ENCODE results near the gene CD164L2. TPM values are rescaled to one million over a fixed set of nuclear protein-coding genes. Genes with fewer than 3 reads are reported as not detected.
"Not testable (repeated sequence)": the region's sequence is repeated elsewhere in the genome, so short reads cannot be mapped to it uniquely, and the experiment has no call there.

CD164L2 gene
- total and polyA plus RNA-seq, 4 donors = 0.15 to 2.8 (median 0.29) TPM; not detected in 1

DNA sequence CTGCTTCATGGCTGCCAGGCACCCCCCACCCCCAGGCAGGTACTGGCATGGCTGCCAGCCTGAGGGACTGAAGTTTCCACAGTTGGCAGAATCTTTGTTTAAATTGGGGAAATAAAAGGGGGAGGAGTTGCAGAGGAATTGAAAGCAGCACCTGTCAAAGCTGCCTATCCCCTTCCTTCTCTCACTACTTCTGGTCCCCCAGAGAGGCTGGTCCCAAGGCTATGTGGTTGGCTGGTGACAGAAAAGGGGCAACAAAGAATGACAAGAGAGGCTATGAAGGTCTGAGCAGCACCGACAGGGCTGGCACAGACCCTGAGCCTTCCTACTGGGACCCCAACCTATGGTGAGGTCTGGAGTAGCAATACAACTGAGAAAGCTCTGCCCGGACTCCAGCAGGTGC, 23.7 kb upstream of the CD164L2 start:
- not testable (repeated sequence) for H3K9me3 ChIP-seq (ENCODE audit: control insufficient read depth, insufficient read depth, low read length); H3K4me3 ChIP-seq (ENCODE audit: low read depth, low read length); H3K27me3 ChIP-seq (ENCODE audit: control insufficient read depth, insufficient read depth, low read length); DNase-seq (ENCODE audit: low read depth in 4 of 6, low spot score in 6 of 6)
- Histone ChIP-seq H3K27ac (ENCODE audit: low read depth, low read length) (peak overlapping the region; percentile 90), H3K4me1 (ENCODE audit: control insufficient read depth, insufficient read depth, low read length) (peaks cover 55% of the 10 kb centered on the region), H3K36me3 (ENCODE audit: control insufficient read depth, insufficient read depth, low read length) (peaks cover 56% of the 10 kb centered on the region)
- 56% methylated on average over 2 of the region's 2 CpGs for WGBS (ENCODE audit: insufficient coverage)

DNA sequence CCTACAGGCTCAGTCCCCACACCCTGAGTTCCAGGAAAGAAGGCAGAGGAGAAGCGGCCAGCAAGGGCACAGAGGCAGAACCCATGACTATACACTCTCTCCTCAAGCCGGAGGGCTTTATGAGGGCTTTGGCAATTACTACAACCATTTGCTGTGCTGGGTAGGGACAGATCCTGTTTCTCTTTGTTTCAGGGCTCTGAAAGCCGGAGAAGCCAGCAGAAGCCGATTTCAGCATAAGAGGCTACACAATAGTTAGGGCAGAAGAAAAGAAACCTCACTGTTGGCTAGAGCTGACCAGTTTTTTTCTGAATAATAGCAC, 23.2 kb upstream of the CD164L2 start:
- WGBS (ENCODE audit: insufficient coverage) = 11% methylated on average over 2 of the region's 4 CpGs
- Histone ChIP-seq H3K27ac (ENCODE audit: low read depth, low read length) (peak overlapping the region; percentile 90), H3K36me3 (ENCODE audit: control insufficient read depth, insufficient read depth, low read length) (peaks cover 51% of the 10 kb centered on the region), H3K4me1 (ENCODE audit: control insufficient read depth, insufficient read depth, low read length) (peaks cover 60% of the 10 kb centered on the region), H3K27me3 (ENCODE audit: control insufficient read depth, insufficient read depth, low read length) (no peaks in the 10 kb centered on the region), H3K9me3 (ENCODE audit: control insufficient read depth, insufficient read depth, low read length) (no peaks in the 10 kb centered on the region), H3K4me3 (ENCODE audit: low read depth, low read length) (no peak overlapping the region)
- peak in 2 of 6 donors; percentile 45 to 62 for DNase-seq (ENCODE audit: low read depth in 4 of 6, low spot score in 6 of 6)

DNA sequence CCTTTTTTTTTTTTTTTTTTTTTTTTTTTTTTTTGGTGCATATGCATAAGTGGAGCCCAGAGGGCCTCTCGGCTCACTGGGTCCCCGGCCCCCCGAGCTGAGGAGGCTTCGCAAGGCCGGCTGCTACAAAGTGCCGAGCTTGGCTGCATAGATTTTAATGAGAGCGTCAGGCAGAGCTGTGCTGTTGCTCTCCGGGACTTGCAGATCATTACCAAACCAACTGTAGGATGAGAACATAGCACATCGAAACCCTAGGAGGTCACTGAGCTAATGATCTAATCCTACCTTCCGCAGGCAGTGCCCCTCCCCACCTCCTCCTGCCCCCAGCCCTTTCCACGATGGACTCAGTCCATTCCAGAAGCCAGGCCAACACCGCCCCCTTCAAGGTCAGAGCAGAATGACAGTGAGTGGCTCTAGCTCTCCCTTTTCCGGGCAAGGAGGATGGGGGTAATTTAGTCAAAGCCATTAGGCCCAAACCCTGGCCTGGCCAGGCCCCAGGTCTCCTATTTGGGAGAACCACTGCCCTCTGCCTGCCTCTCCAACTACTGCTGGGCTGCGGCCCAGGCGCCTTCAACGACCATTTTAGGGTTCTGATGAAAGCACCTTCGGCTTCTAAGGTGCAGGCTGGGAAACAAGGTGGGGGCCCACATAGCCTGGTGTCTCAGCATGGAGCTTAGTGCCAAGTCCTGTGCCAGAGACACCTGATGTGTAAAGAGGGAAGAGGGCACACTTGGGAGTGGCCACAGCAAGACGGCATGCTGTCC, 22.6 kb upstream of the CD164L2 start:
- H3K4me1 ChIP-seq (ENCODE audit: control insufficient read depth, insufficient read depth, low read length) = peaks cover 65% of the 10 kb centered on the region
- peaks cover 46% of the 10 kb centered on the region for H3K36me3 ChIP-seq (ENCODE audit: control insufficient read depth, insufficient read depth, low read length)
- not testable (repeated sequence) for H3K27me3 ChIP-seq (ENCODE audit: control insufficient read depth, insufficient read depth, low read length); H3K9me3 ChIP-seq (ENCODE audit: control insufficient read depth, insufficient read depth, low read length); H3K4me3 ChIP-seq (ENCODE audit: low read depth, low read length)
- peak in 1 of 6 donors; percentile 50 for DNase-seq (ENCODE audit: low read depth in 4 of 6, low spot score in 6 of 6)
- peak overlapping the region; percentile 90 for H3K27ac ChIP-seq (ENCODE audit: low read depth, low read length)
- WGBS (ENCODE audit: insufficient coverage) = 44% methylated on average over 13 of the region's 18 CpGs

DNA sequence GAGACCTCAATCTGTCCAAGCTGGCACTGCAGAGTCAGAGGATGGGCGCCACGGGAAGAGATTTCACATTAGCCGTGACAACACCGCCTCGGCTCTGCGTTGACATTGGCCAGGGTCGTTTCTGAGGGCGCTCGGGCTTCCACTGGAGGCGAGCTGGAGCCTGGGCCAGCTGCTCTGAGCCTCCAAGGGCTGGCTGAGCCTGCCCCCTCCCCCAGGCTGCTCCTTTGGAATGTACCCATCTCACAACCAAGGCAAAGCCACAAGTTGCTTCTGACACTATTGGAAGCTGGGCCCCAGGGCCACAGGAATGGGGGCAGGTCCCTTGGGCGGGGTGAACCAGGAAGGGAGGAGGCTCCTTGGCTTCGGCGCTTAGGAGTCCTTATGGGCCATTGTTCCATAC, 21.9 kb upstream of the CD164L2 start:
- no peaks in the 10 kb centered on the region for H3K27me3 ChIP-seq (ENCODE audit: control insufficient read depth, insufficient read depth, low read length)
- peak overlapping the region; percentile 90 for H3K27ac ChIP-seq (ENCODE audit: low read depth, low read length)
- 44% methylated on average over 13 of the region's 13 CpGs for WGBS (ENCODE audit: insufficient coverage)
- no peak overlapping the region for H3K4me3 ChIP-seq (ENCODE audit: low read depth, low read length)
- DNase-seq (ENCODE audit: low read depth in 4 of 6, low spot score in 6 of 6) = peak in 1 of 6 donors; percentile 37
- no peaks in the 10 kb centered on the region for H3K9me3 ChIP-seq (ENCODE audit: control insufficient read depth, insufficient read depth, low read length)
- peaks cover 71% of the 10 kb centered on the region for H3K4me1 ChIP-seq (ENCODE audit: control insufficient read depth, insufficient read depth, low read length)
- peaks cover 39% of the 10 kb centered on the region for H3K36me3 ChIP-seq (ENCODE audit: control insufficient read depth, insufficient read depth, low read length)

DNA sequence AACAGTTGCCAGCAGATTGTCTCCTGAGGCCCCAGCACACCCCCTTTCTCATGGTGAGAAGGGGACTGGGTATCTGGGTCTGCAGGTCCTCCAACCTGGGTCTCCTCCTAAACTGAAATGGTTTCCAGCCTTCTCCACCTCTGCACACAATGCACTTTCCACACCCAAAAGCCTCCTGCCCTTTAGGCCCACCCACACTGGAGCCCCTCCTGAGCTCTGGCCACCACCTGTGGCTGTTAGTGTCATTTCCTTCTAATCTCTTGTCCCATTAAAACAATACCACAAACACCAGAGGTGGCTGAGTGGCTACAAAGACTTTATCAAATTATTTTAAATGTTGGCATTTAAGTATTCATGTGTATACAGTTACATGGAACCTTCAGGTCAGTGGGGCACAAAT, 20.8 kb upstream of the CD164L2 start:
- peaks cover 28% of the 10 kb centered on the region for H3K36me3 ChIP-seq (ENCODE audit: control insufficient read depth, insufficient read depth, low read length)
- no peak overlapping the region for H3K4me3 ChIP-seq (ENCODE audit: low read depth, low read length)
- H3K27ac ChIP-seq (ENCODE audit: low read depth, low read length) = peak overlapping the region; percentile 90
- H3K4me1 ChIP-seq (ENCODE audit: control insufficient read depth, insufficient read depth, low read length) = peaks cover 82% of the 10 kb centered on the region
- H3K27me3 ChIP-seq (ENCODE audit: control insufficient read depth, insufficient read depth, low read length) = no peaks in the 10 kb centered on the region
- DNase-seq (ENCODE audit: low read depth in 4 of 6, low spot score in 6 of 6) = no peak
- no peaks in the 10 kb centered on the region for H3K9me3 ChIP-seq (ENCODE audit: control insufficient read depth, insufficient read depth, low read length)

DNA sequence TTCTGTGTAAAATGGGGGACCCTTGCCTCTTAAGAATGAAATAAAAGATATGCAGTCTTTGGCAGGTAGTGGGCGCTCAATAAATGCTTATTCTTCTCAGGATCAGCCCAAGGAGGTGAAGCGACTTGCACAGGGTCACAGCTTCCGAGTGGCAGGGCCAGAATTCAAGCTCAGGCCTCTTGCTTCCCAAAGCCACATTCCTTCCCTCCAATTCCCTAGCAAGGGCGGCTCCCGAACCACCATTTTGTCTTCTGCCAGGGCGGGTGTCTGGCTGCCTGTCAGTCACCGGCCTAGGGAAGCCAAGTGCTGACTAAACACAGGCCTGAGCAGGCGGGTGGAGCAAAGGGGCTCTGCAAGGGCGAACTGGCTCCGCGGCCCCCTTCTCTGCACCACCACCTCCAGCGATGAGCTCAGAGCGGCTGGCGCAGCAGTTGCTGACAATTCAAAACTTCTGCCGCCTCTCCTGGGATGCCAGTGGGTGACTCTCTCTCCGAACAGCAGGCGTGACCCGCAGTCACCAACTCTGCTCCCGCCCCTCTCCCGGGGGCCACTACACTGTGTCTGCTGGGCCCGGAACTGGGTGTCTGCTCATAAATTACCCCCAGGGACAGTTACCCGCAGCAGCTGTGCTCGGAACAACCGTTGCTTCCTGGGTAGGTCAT, 20.1 kb upstream of the CD164L2 start:
- Histone ChIP-seq H3K4me3 (ENCODE audit: low read depth, low read length) (no peak overlapping the region), H3K9me3 (ENCODE audit: control insufficient read depth, insufficient read depth, low read length) (no peaks in the 10 kb centered on the region), H3K4me1 (ENCODE audit: control insufficient read depth, insufficient read depth, low read length) (peaks cover 89% of the 10 kb centered on the region), H3K36me3 (ENCODE audit: control insufficient read depth, insufficient read depth, low read length) (peaks cover 22% of the 10 kb centered on the region), H3K27ac (ENCODE audit: low read depth, low read length) (peak overlapping the region; percentile 90), H3K27me3 (ENCODE audit: control insufficient read depth, insufficient read depth, low read length) (no peaks in the 10 kb centered on the region)
- WGBS (ENCODE audit: insufficient coverage) = 28% methylated on average over 23 of the region's 24 CpGs
- DNase-seq (ENCODE audit: low read depth in 4 of 6, low spot score in 6 of 6) = peak in 2 of 6 donors; percentile 77 to 78

DNA sequence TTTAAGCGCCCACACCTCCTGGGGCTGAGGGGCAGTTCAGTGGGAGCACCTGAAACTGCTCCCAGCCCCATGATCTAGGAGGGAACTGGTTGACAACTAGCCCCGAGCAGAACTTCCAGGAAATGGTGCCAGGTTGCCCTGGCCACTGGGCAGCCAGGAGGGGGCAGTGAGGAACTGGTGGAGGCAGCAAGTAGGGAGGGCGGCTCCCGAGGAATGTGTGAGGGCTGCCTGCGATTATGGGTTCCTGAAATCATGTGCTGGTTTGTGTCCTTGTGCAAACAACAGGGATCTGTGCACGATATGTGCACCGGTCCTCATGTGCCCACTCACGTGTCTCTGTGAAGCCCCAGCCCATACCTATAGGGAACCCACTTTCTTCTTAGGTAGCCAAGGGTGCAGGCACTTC, 19.2 kb upstream of the CD164L2 start:
- H3K27ac ChIP-seq (ENCODE audit: low read depth, low read length) = peak overlapping the region; percentile 90
- H3K4me3 ChIP-seq (ENCODE audit: low read depth, low read length) = no peak overlapping the region
- H3K9me3 ChIP-seq (ENCODE audit: control insufficient read depth, insufficient read depth, low read length) = no peaks in the 10 kb centered on the region
- H3K4me1 ChIP-seq (ENCODE audit: control insufficient read depth, insufficient read depth, low read length) = peaks cover 90% of the 10 kb centered on the region
- DNase-seq (ENCODE audit: low read depth in 4 of 6, low spot score in 6 of 6) = peak in 2 of 6 donors; percentile 57 to 78
- H3K27me3 ChIP-seq (ENCODE audit: control insufficient read depth, insufficient read depth, low read length) = no peaks in the 10 kb centered on the region
- H3K36me3 ChIP-seq (ENCODE audit: control insufficient read depth, insufficient read depth, low read length) = peaks cover 13% of the 10 kb centered on the region
- 57% methylated on average over 6 of the region's 8 CpGs for WGBS (ENCODE audit: insufficient coverage)

DNA sequence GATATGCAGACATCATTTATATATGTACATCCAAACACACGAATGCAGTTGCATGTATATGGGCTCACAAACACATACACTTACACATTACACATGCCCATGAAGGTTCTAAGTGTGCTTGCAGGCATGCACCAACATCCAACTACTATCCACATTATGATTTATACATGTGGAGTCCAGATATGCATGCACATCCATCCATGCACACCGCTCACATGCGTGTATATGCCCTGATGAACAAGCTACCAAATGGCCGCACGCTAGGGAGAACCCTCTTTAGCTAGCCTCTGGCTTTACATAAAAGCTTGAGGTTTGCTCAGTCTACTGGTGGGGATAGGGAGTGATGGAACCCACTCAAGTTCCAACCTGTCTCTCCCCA, 17.8 kb upstream of the CD164L2 start:
- DNase-seq (ENCODE audit: low read depth in 4 of 6, low spot score in 6 of 6) = no peak
- Histone ChIP-seq H3K27me3 (ENCODE audit: control insufficient read depth, insufficient read depth, low read length) (no peaks in the 10 kb centered on the region), H3K4me1 (ENCODE audit: control insufficient read depth, insufficient read depth, low read length) (peaks cover 80% of the 10 kb centered on the region), H3K27ac (ENCODE audit: low read depth, low read length) (peak overlapping the region; percentile 90), H3K9me3 (ENCODE audit: control insufficient read depth, insufficient read depth, low read length) (no peaks in the 10 kb centered on the region), H3K4me3 (ENCODE audit: low read depth, low read length) (no peak overlapping the region), H3K36me3 (ENCODE audit: control insufficient read depth, insufficient read depth, low read length) (peaks cover 10% of the 10 kb centered on the region)
- WGBS (ENCODE audit: insufficient coverage) = 78% methylated on average over 1 of the region's 5 CpGs

DNA sequence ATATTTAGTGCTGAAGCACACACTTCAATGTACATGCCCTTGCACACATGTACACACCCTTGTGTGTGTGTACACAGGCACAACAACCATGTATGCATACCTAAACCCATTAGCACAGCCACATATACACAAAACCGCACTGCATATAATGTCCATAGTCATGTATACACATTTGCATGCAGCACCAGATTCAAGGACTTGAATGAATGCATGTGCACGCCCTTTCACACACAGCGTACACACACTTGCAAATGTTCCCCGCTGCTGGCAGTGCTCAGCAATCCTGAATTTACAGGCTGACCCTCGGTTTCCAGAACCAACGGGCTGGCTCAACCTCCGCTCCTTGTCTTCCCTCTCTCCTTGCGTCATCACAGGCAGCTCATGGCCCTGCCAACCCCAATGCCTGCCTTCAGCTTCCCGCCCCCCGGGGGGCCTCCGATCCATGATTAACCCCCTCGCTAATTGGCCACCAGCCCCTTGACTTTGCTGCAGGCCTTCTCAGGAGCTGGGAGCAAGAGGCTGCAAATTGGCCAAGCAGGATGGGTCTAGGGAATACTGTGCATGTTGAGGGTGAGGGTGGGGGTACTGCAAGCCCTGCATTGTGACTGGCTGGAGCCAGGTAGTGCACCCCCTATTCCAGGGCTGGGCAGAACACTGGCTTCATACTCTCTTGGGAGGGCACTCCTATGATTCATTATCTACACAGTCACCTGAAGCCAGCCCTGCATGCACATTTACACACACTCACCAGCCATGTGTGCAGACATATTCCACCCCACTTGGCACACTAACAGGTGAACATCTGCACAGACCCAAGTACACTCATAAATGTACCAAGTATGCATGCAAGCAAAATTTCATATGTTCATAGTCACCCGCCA, 17.2 kb upstream of the CD164L2 start:
- 34% methylated on average over 9 of the region's 13 CpGs for WGBS (ENCODE audit: insufficient coverage)
- peak in 2 of 6 donors; percentile 59 to 62 for DNase-seq (ENCODE audit: low read depth in 4 of 6, low spot score in 6 of 6)
- Histone ChIP-seq H3K4me1 (ENCODE audit: control insufficient read depth, insufficient read depth, low read length) (peaks cover 79% of the 10 kb centered on the region), H3K27ac (ENCODE audit: low read depth, low read length) (peak overlapping the region; percentile 71), H3K9me3 (ENCODE audit: control insufficient read depth, insufficient read depth, low read length) (no peaks in the 10 kb centered on the region), H3K36me3 (ENCODE audit: control insufficient read depth, insufficient read depth, low read length) (peaks cover 6% of the 10 kb centered on the region), H3K27me3 (ENCODE audit: control insufficient read depth, insufficient read depth, low read length) (no peaks in the 10 kb centered on the region), H3K4me3 (ENCODE audit: low read depth, low read length) (no peak overlapping the region)

Data from spinal cord (tissue), 10 donors.